ENCODE measurements around the gene UBA52.

UBA52 gene

DNA sequence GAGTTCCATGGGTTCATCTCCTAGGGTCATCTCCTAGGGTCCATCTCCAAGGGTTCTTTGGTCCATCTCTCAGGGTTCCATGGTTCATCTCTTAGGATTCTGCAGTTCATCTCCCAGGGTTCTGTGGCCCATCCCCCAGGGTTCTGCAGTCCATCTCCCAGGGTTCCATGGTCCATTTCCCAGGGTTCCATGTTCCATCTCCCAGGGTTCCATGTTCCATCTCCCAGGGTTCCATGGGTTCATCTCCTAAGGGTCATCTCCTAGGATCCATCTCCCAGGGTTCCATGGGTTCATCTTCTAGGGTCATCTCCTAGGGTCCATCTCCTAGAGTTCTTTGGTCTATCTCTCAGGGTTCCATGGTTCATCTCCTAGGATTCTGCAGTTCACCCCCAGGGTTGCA is 45.9 kb downstream of the UBA52 start:
- TF ChIP-seq CTCF (conservative IDR thresholded peaks at IDR 0.05; ENCODE audit: low read length): no peak
- DNase-seq (ENCODE audit: low read depth): no peak
- no peak overlapping the region for H3K4me3 ChIP-seq (ENCODE audit: low read length)

GRCh38 chr19:18618236-18618635 is 46.6 kb downstream of the UBA52 start:
- H3K4me3 ChIP-seq (ENCODE audit: low read length): no peak overlapping the region
- DNase-seq (ENCODE audit: low read depth): no peak
- no peak for TF ChIP-seq CTCF (conservative IDR thresholded peaks at IDR 0.05; ENCODE audit: low read length)

- no peak overlapping the region for H3K4me3 ChIP-seq (ENCODE audit: low read length)
- no peak for DNase-seq (ENCODE audit: low read depth)
- no peak for TF ChIP-seq CTCF (conservative IDR thresholded peaks at IDR 0.05; ENCODE audit: low read length)
These were observed 48.7 kb downstream of the UBA52 start for GRCh38 chr19:18620311-18620710.

- H3K4me3 ChIP-seq (ENCODE audit: low read length): no peak overlapping the region
- no peak for DNase-seq (ENCODE audit: low read depth)
- no peak for TF ChIP-seq CTCF (conservative IDR thresholded peaks at IDR 0.05; ENCODE audit: low read length)
These were observed 49.2 kb downstream of the UBA52 start for GRCh38 chr19:18620902-18621301.

- no peak overlapping the region for H3K4me3 ChIP-seq (ENCODE audit: low read length)
- peak; percentile 34 for DNase-seq (ENCODE audit: low read depth)
- TF ChIP-seq CTCF (conservative IDR thresholded peaks at IDR 0.05; ENCODE audit: low read length): no peak
These were observed 55.2 kb downstream of the UBA52 start for GRCh38 chr19:18626906-18627305.

All from AG10803 (cell line).